T-helper 1 cell treated with Interleukin-12 subunit alpha and Interleukin-12 subunit beta and Interleukin-4 antibody, amounts not matched to agents 30 ng/mL and 1 ng/mL, for 36 hours (primary cell): ENCODE measurements around the gene TMEM139. TPM values are rescaled to one million over a fixed set of nuclear protein-coding genes. Genes with fewer than 3 reads are reported as not detected.

Experiments
- intact Hi-C: fragments of 100-400 bp; cut with micrococcal nuclease; formaldehyde crosslinking; loops from one replicate; pipeline ENCODE4 v1.15.1; 2024
- total RNA-seq: library from RNA; stranded (reverse); gene quantifications from 2 replicates; pipeline ENCODE4 v1.2.3, GENCODE V29; 2022

TMEM139 gene
- total RNA-seq, 1 donor from 2014 or later, result 0.32 TPM

- intact Hi-C loops, result loop anchor here (5.0 to 10.0 kb wide), 3 partner anchors 483 to 1547 kb away; partner anchors contain the start of genes TCAF1 and TPK1
Observed at GRCh38 chr7:143287339-143287934, 2.7 kb downstream of the TMEM139 start.

GRCh38 chr7:143287935-143288826 is 3.4 kb downstream of the TMEM139 start, which contains the start of gene CASP2:
Gene CASP2, plus strand, starts transcription at chr7:143288351. Its CDS starts 105 bp downstream, at chr7:143288456.
- intact Hi-C loops, result loop anchor here (1.0 to 10.0 kb wide), 5 partner anchors 25 to 1547 kb away; partner anchors contain the start of genes GSTK1, TCAF1 and TPK1

DNA sequence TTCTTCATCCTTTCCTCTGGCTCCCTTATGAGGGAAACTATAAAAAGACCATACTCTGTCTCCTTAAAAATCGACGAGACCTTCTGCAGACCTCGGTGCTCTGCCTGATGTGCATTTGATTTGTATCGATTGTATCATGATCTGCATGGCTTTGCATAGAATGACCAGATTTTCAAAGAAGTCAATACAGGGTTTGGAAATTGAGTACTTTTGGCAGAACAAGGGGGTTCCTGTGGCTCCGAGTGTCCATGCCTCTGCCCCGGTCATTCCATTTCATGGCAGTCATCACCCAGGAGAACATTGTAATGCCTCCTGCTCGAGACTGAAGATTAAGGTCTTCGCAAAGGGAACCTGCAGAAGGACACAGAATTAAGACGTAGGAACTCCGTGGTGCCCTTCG is 4.1 kb downstream of the TMEM139 start:
- intact Hi-C loops, result loop anchor here (1.0 to 10.0 kb wide), 9 partner anchors 10 to 1546 kb away; partner anchors contain the start of genes GSTK1, TCAF1 and TPK1

DNA sequence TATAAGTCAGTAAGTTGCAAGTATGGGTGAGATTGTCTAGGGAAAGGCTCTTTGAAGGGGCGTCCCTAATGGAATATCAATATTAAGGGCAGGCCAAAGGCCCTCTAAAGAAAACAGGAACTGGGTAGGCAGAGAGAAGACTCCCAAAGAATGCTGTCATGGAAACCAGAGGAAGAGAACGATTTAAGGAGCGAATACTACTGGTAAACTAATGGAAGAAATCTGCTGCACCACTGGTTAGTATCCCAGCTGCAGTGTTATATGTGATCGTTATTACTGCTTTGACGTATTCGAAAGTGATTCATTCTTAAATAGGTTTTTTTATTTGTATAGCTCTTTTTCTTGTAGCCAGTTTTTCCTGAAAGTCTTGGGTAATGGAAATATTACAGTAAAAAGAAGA is 4.7 kb downstream of the TMEM139 start:
- intact Hi-C loops, result loop anchor here (1.0 to 10.0 kb wide), 7 partner anchors 10 to 1545 kb away; partner anchors contain the start of genes TCAF1 and TPK1

DNA sequence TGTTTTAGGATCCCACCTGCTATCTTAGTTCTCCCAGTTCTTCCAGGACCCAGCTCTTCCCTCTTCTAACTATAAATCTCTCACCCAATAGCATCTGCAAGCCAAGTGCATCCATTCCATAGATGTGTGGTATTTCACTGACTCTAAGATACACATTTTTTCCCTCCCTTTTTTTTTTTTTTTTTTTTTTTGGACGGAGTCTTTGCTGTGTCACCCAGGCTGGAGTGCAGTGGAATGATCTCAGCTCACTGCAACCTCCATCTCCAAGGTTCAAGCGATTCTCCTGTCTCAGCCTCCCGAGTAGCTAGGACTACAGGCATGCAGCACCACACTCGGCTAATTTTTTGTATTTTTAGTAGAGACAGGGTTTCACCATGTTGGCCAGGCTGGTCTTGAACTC is 5.1 kb downstream of the TMEM139 start:
- intact Hi-C loops, result loop anchor here (1.0 to 10.0 kb wide), 7 partner anchors 9 to 1545 kb away; partner anchors contain the start of genes TCAF1 and TPK1

DNA sequence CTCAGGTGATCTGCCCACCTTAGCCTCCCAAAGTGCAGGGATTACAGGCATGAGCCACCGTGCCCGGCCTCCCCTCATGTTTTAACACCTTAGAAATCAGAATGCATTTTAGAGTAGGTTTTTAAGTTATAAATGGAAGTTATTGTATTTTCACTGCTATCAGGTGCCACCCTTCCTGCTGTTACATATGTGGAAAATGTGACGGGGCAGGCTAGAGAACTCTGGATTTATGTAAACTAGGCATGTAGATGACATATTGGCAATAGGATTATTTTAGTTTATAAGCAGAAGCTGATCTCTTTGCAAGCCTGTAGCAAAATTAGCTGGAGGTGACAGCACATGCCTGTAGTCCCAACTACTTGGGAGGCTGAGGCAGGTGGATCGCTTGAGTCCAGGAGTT is 5.5 kb downstream of the TMEM139 start:
- intact Hi-C loops, result no loop called here

- intact Hi-C loops, result no loop called here
Observed at GRCh38 chr7:143292876-143293275, 8.1 kb downstream of the TMEM139 start.

DNA sequence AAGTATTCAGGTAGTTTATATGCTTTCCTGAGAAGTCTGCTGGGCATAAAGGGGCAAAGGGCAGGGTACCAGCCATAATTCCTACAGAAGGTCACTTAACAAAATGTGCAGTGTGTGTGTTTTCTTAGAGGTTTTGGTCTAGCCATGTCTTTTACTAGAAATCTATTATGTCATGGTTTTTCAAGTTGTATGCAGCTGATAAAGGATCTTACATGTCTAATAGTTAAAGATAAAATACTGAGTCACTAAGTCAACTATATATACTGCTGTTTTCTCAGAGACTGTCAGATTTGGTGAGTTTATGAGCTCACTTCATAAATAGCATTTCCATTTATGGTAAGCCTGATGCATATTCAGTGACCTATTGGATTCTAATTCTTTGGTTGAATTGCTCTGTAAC is 11.1 kb downstream of the TMEM139 start:
- intact Hi-C loops, result no loop called here

- intact Hi-C loops, result no loop called here
Observed at GRCh38 chr7:143296686-143297085, 11.9 kb downstream of the TMEM139 start.

DNA sequence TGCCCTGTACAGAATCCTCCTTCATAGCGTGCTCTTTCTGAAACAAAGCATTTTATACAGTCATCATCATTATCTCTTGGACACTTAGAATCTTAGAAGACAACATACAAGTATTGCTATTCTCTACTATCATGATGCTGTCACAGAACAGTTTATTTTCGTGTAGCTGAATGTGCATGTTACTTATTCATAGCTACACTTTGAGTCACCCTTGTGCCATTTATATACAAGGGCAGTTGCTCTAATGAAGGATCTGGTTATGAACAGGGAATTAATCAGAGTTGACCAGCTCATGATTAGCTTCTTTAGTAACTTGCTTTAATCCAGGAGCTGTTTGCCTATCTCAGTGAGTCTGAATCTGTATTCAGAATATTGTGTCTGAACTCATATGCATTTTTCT is 14.6 kb downstream of the TMEM139 start:
- intact Hi-C loops, result loop anchor here (1.0 kb wide), 1 partner anchor 10 kb away; no protein-coding TSS in a partner anchor

- intact Hi-C loops, result loop anchor here (1.0 to 2.0 kb wide), 3 partner anchors 11 to 75 kb away; no protein-coding TSS in a partner anchor
Observed at GRCh38 chr7:143299840-143300239, 15.1 kb downstream of the TMEM139 start.

- intact Hi-C loops, result loop anchor here (1.0 to 2.0 kb wide), 2 partner anchors 61 to 74 kb away; no protein-coding TSS in a partner anchor
Observed at GRCh38 chr7:143300959-143301935, 16.5 kb downstream of the TMEM139 start.

DNA sequence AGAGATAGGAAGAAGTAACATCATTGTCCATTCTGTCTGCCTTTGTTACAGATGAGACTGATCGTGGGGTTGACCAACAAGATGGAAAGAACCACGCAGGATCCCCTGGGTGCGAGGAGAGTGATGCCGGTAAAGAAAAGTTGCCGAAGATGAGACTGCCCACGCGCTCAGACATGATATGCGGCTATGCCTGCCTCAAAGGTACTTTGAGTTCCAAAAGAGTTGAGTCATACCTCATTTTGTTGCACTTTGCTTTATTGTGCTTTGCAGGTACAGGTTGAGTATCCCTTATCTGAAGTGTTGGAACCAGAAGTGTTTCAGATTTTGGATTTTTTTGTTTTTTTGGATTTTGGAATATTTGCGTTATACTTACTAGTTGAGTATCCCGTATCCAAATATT is 19.0 kb downstream of the TMEM139 start:
- intact Hi-C loops, result no loop called here

DNA sequence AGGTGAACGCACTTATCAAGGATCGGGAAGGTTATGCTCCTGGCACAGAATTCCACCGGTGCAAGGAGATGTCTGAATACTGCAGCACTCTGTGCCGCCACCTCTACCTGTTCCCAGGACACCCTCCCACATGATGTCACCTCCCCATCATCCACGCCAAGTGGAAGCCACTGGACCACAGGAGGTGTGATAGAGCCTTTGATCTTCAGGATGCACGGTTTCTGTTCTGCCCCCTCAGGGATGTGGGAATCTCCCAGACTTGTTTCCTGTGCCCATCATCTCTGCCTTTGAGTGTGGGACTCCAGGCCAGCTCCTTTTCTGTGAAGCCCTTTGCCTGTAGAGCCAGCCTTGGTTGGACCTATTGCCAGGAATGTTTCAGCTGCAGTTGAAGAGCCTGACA is 20.2 kb downstream of the TMEM139 start:
- intact Hi-C loops, result loop anchor here (1.0 to 5.0 kb wide), 2 partner anchors 65 to 112 kb away; no protein-coding TSS in a partner anchor

- intact Hi-C loops, result loop anchor here (1.0 to 5.0 kb wide), 3 partner anchors 16 to 112 kb away; no protein-coding TSS in a partner anchor
Observed at GRCh38 chr7:143305423-143306070, 20.8 kb downstream of the TMEM139 start.

GRCh38 chr7:143308632-143309031 is 23.9 kb downstream of the TMEM139 start:
- intact Hi-C loops, result loop anchor here (5.0 kb wide), 1 partner anchor 109 kb away; no protein-coding TSS in a partner anchor

- intact Hi-C loops, result loop anchor here (5.0 kb wide), 1 partner anchor 307 kb away; no protein-coding TSS in a partner anchor
Observed at GRCh38 chr7:143314127-143314526, 29.4 kb downstream of the TMEM139 start.

- intact Hi-C loops, result no loop called here
Observed at GRCh38 chr7:143315776-143316175, 31.0 kb downstream of the TMEM139 start, which contains the start of gene CLCN1. Gene CLCN1, plus strand, starts transcription at chr7:143316111. Its CDS starts 102 bp downstream, at chr7:143316213.

DNA sequence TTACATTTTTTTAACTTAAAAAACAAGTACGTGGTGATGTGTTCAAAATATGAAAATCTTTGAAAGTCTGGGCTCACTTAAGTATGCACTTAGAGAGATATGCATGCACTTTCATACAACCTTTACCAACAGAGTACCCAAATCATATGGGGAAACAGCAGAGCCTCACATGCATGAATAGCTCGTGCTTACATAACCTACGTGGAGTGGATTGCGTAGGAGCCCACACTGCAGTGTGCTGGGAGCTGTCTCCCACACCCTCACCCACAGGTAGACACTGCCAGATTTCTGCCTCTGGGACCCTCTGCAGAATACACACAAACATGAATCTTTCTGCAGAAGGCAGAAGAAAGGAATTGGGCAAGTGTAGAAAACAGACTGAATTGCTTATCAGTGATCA is 31.7 kb downstream of the TMEM139 start:
- intact Hi-C loops, result no loop called here

DNA sequence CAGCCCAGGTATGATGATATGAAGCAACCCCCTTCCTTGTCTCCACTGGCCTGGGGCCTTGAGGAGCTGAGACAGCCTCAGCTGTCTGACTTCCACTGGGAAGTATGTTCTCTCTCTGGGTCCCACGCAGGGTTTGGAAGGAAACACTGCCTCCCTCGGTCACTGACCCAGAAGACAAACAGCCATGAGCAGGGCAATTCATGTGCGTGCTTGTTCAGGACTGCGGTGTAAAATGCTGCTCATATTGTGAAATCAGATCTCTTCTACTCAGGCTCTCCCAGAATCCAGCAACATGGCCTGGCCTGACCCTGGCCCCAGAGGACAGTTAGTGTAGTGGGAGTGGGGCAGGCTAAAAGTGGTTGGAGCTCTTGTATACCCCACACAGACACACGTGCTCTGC is 33.9 kb downstream of the TMEM139 start:
- intact Hi-C loops, result no loop called here
